Brain microvascular endothelial cell (primary cell): ENCODE results near the gene RBFOX2.

Source experiments
- DNase-seq: peaks from one replicate; pipeline ENCODE4 v3.0.0-alpha.2; 2020
- H3K27ac ChIP-seq: fragments of 250-450 bp; sonication (Bioruptor Pico); 2 replicates; pipeline ENCODE4 v1.5.1; 2020; ENCODE audit warnings: mild to moderate bottlenecking, moderate library complexity
- H3K27me3 ChIP-seq: fragments of 250-450 bp; sonication (Bioruptor Pico); replicated peaks from 2 replicates; pipeline ENCODE4 v1.5.1; 2020; ENCODE audit warnings: mild to moderate bottlenecking
- H3K36me3 ChIP-seq: fragments of 250-450 bp; sonication (Bioruptor Pico); replicated peaks from 2 replicates; pipeline ENCODE4 v1.5.1; 2020; ENCODE audit warnings: mild to moderate bottlenecking
- H3K4me3 ChIP-seq: 2 replicates; pipeline ENCODE4 v1.5.1; 2011; ENCODE audit warnings: low read depth, mild to moderate bottlenecking, control low read depth, low read length, moderate library complexity
- CTCF ChIP-seq: IDR thresholded peaks from 2 replicates; pipeline ENCODE4 v1.5.1; 2011; ENCODE audit warnings: low read depth, mild to moderate bottlenecking, moderate library complexity, low read length, control low read depth, inconsistent platforms; ENCODE audit errors: missing control alignments
- in situ Hi-C: cut with HindIII; loops from 2 replicates; pipeline ENCODE4 v1.10.0; 2017; ENCODE audit warnings: low sequenced_read_pairs, low pct_ligation_motif_present

RBFOX2 gene

DNA sequence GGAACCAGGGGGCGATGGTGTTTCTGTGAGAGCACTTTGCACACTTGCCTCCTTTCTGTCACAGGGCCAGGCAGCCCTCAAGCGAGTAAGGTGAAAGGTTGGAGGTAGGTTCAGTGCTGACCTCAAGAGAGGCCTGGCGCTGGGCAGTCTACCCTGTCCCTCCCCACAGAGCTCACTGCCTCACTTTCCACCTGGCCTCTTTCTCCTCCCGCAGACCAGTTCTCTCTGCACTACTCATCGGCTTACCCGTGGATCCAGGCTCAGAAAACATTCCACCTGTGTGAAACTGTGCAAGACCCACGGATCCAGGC, 294.2 kb downstream of the RBFOX2 start:
- TF ChIP-seq CTCF = no peak
- in situ Hi-C loops = no loop called here
- Histone ChIP-seq H3K27ac (no peak overlapping the region), H3K27me3 (no peaks in the 10 kb centered on the region), H3K36me3 (peaks cover 19% of the 10 kb centered on the region), H3K4me3 (no peak overlapping the region)
- no peak for DNase-seq

DNA sequence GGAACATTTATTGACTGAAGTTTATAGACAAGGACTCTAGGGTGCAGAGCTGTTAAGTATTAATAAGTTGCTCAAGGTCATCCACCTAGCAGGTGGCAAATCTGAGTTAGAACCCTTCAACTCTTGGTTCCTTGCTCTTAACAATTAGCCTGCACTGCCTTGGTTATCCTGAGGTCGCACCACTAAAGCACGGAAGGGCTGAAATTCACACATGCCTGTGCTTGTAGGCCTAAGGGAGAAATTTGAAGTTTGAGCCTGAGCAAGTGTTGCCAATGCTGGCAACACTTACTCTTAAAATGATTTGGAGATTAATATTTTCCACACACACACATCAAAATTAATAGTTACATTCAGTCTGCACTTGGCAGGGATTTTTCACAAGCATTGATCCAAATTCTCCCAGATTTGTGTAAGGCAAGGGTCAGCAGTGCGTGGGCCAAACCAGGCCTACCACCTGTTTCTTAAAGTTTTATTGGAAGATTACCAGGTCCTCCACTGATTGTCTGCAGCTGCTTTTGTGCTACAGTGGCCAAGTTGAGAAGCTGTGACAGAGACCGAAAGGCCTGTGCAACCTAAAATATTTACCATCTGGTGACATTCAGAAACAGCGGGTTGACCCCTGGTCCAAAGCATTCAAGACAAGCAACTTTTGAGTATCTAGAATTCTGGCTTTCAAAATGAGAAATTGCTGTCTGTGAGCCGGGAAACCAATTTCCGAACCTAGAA, 294.7 kb downstream of the RBFOX2 start:
- Histone ChIP-seq H3K36me3 (peaks cover 17% of the 10 kb centered on the region), H3K4me3 (no peak overlapping the region), H3K27me3 (no peaks in the 10 kb centered on the region), H3K27ac (no peak overlapping the region)
- DNase-seq = no peak
- in situ Hi-C loops = no loop called here
- no peak for TF ChIP-seq CTCF

GRCh38 chr22:35733036-35733435, 295.6 kb downstream of the RBFOX2 start:
- Histone ChIP-seq H3K27me3 (no peaks in the 10 kb centered on the region), H3K27ac (no peak overlapping the region), H3K4me3 (no peak overlapping the region), H3K36me3 (peaks cover 9% of the 10 kb centered on the region)
- TF ChIP-seq CTCF = no peak
- in situ Hi-C loops = no loop called here
- no peak for DNase-seq

- H3K27me3 ChIP-seq = no peaks in the 10 kb centered on the region
- in situ Hi-C loops = no loop called here
- peaks cover 3% of the 10 kb centered on the region for H3K36me3 ChIP-seq
Measured at GRCh38 chr22:35732116-35732515, 296.5 kb downstream of the RBFOX2 start.

GRCh38 chr22:35731321-35731720, 297.3 kb downstream of the RBFOX2 start:
- H3K27me3 ChIP-seq = no peaks in the 10 kb centered on the region
- DNase-seq = no peak
- no peak overlapping the region for H3K27ac ChIP-seq
- no peak overlapping the region for H3K4me3 ChIP-seq
- H3K36me3 ChIP-seq = no peaks in the 10 kb centered on the region
- no peak for TF ChIP-seq CTCF
- in situ Hi-C loops = no loop called here

More at GRCh38 chr22:35732116-35732515, 296.5 kb downstream of the RBFOX2 start:
- DNase-seq = no peak
- TF ChIP-seq CTCF = no peak
- H3K4me3 ChIP-seq = no peak overlapping the region
- H3K27ac ChIP-seq = no peak overlapping the region

DNA sequence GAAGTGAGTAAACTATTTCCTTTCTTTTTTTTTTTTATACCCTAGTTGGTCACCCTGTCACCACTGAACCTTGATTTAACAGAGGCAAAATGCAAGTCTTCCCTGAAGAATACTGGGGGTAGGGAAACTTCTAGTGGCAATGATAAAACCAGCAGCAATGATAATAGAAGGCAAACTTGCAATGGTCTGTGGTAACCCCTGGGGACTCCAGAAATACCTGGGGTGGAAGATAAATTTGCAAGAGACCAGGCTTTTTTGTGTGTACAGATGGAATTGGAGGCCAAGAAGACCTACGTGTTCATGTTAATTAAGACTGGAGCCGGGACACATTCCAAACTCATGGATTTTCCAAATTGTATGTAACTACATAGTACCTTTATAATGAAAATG, 299.3 kb downstream of the RBFOX2 start:
- DNase-seq = no peak
- in situ Hi-C loops = no loop called here
- TF ChIP-seq CTCF = no peak
- Histone ChIP-seq H3K27ac (no peak overlapping the region), H3K4me3 (no peak overlapping the region), H3K36me3 (no peaks in the 10 kb centered on the region), H3K27me3 (no peaks in the 10 kb centered on the region)
